Skeletal muscle tissue (tissue), 4 donors: ENCODE results near the gene CLRN1. TPM values are rescaled to one million over a fixed set of nuclear protein-coding genes. Genes with fewer than 3 reads are reported as not detected.

Experiments used
- H3K27ac ChIP-seq: one replicate; pipeline ENCODE4 v1.7.0; 2013; ENCODE audit warnings: mild to moderate bottlenecking, low read depth, low read length, inconsistent platforms
- H3K27me3 ChIP-seq, 3 donors: one replicate each; pipeline ENCODE4 v1.7.0; 2013; ENCODE audit warnings: low read length in 3 of 3; ENCODE audit not compliant: control insufficient read depth in 3 of 3, insufficient read depth in 3 of 3
- H3K36me3 ChIP-seq, 3 donors: one replicate each; pipeline ENCODE4 v1.7.0; 2013; ENCODE audit warnings: low read length in 3 of 3; ENCODE audit not compliant: control insufficient read depth in 3 of 3, insufficient read depth in 3 of 3
- H3K4me1 ChIP-seq, 3 donors: one replicate each; pipeline ENCODE4 v1.7.0; 2013; ENCODE audit warnings: low read length in 3 of 3, mild to moderate bottlenecking in 3 of 3; ENCODE audit not compliant: control insufficient read depth in 3 of 3, insufficient read depth in 3 of 3
- H3K4me3 ChIP-seq, 3 donors: one replicate each; pipeline ENCODE4 v1.7.0; 2013; ENCODE audit warnings: low read length in 3 of 3
- H3K9ac ChIP-seq, 3 donors: one replicate each; pipeline ENCODE4 v1.7.0; 2013; ENCODE audit warnings: low read length in 3 of 3, mild to moderate bottlenecking in 3 of 3, moderate library complexity in 2 of 3, low read depth in 1 of 3
- H3K9me3 ChIP-seq, 3 donors: one replicate each; pipeline ENCODE4 v1.7.0; 2013; ENCODE audit warnings: low read length in 3 of 3; ENCODE audit not compliant: control insufficient read depth in 3 of 3
- total RNA-seq: library from RNA; depleted of rRNA; stranded (reverse); fragments of >200 nt; gene quantifications from one replicate; pipeline ENCODE4 v1.2.3, GENCODE V29; 2014
- donor health status: Osteomylitis.

CLRN1 gene
- total RNA-seq, 1 donor from 2014 or later: not detected

GRCh38 chr3:150956376-150956775 lies 16.2 kb downstream of the CLRN1 start:
- Histone ChIP-seq H3K9ac (no peak overlapping the region), H3K27ac (no peak overlapping the region), H3K4me3 (no peak overlapping the region)

DNA sequence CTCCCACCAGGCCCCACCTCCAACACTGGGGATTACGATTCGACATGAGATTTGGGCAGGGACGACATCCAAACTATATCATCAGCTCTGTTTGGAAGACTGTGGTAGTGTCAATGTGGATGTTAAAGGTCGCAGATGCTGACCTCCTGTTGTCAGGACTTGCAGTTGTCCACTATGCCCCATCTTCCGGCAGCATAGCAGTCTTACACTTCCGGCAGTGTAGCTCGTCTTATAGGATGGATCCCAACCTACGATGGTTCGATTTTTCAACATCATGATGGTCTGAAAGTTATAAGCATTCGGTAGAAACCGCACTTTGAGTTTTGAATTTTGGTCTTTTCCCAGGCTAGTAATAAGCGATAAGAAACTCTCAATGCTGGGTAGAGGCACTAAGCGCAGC lies 20.6 kb downstream of the CLRN1 start:
- Histone ChIP-seq H3K36me3 (no peaks in the 10 kb centered on the region), H3K27ac (no peak overlapping the region), H3K9me3 (peaks cover 0 to 3% (median 0%) of the 10 kb centered on the region in 3 donors), H3K4me1 (no peaks in the 10 kb centered on the region), H3K27me3 (no peaks in the 10 kb centered on the region), H3K4me3 (no peak overlapping the region), H3K9ac (no peak overlapping the region)

More at GRCh38 chr3:150956376-150956775, 16.2 kb downstream of the CLRN1 start:
- no peaks in the 10 kb centered on the region for H3K4me1 ChIP-seq
- no peaks in the 10 kb centered on the region for H3K9me3 ChIP-seq
- no peaks in the 10 kb centered on the region for H3K36me3 ChIP-seq
- no peaks in the 10 kb centered on the region for H3K27me3 ChIP-seq

DNA sequence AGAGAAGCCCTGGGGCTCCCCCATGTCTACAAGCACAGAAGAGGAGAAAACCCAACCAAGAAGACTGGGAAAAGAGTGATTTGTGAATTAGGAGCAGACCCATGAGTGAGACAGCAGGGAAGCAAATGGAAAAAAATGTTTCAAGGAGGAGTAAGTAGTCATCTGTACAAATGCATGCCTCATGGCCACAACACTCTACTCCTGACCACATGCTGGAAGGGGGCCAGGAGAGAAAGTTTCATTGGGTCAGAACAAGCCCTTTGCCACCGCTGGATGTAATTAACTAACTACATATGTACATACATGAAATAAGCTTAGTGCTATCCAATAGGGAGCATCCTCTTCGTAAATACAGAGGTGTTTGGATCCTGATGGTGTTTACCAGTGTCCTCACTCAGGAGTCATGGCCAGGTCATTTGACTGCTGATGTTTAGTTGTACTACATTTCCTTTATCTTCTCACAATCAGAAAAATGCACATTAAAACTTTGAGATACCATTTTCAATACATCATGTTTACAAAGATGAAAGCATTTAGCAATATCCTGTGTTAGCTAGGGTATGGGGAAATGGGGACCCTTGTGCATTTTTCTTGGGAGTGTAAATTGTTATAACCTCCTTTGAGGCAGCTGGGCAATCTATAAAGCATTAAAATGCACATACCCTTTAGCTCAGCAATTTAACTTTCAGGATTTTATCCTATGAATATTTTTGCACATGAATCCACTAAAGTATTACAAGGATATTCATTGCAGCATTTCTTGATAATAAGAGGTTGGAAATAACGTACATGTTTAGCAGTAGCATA lies 27.1 kb downstream of the CLRN1 start:
- peaks cover 0 to 3% (median 0%) of the 10 kb centered on the region in 3 donors for H3K9me3 ChIP-seq
- no peak overlapping the region for H3K4me3 ChIP-seq
- no peaks in the 10 kb centered on the region for H3K36me3 ChIP-seq
- H3K4me1 ChIP-seq: no peaks in the 10 kb centered on the region
- no peaks in the 10 kb centered on the region for H3K27me3 ChIP-seq
- H3K27ac ChIP-seq: no peak overlapping the region
- H3K9ac ChIP-seq: no peak overlapping the region

DNA sequence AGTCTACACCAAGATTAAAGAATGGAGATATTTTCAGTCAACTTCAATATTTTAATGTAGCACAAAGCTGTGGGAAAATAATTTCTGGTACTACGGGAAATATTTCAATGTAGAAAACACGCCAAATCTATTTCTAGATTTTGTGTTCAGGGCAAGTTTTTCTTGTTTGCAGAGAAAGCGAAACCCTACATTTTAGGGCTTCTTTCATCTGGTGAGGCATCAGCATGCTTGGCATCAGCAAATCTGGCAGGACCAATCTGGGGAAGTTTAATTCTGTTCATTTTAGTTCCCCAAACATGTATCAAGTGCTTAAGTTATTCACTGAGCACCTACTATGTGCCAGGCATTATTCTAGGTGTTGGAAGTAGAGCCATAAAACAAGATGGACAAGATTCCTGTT lies 30.3 kb downstream of the CLRN1 start:
- Histone ChIP-seq H3K4me1 (no peaks in the 10 kb centered on the region), H3K27ac (no peak overlapping the region), H3K4me3 (no peak overlapping the region), H3K36me3 (no peaks in the 10 kb centered on the region), H3K9ac (no peak overlapping the region), H3K9me3 (no peaks in the 10 kb centered on the region), H3K27me3 (no peaks in the 10 kb centered on the region)

- peaks cover 0 to 2% (median 0%) of the 10 kb centered on the region in 3 donors for H3K27me3 ChIP-seq
- H3K9ac ChIP-seq: no peak overlapping the region
- no peaks in the 10 kb centered on the region for H3K9me3 ChIP-seq
- H3K4me1 ChIP-seq: no peaks in the 10 kb centered on the region
- H3K27ac ChIP-seq: no peak overlapping the region
- no peaks in the 10 kb centered on the region for H3K36me3 ChIP-seq
- no peak overlapping the region for H3K4me3 ChIP-seq
Observed at GRCh38 chr3:150936693-150937092, 35.8 kb downstream of the CLRN1 start.

DNA sequence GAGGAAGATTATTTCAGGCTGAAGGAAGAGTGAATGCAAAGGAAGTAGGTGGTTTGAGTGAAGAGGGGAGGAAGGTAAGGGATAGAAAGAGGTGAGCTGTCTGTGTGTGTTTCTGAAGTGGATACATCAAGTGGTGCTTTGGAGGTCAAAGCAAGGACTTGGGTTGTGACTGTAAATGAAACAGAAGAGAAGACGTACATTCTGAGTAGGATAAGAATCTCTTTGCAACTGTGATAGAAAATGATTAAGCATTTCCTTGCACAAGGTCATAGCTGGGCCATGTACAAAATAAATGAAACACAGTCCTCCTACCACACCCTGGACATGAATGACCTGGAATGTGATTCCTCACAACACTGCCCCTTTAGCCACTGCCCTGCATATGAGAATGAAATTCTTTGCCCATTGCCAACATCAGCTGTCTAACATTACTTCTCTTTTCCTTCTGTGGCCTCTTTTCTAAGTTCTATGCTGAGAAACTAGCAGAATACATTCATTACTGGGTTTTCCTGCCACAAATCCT lies 39.0 kb downstream of the CLRN1 start:
- Histone ChIP-seq H3K4me3 (no peak overlapping the region), H3K36me3 (no peaks in the 10 kb centered on the region), H3K27me3 (peaks cover 0 to 6% (median 0%) of the 10 kb centered on the region in 3 donors), H3K4me1 (no peaks in the 10 kb centered on the region), H3K9ac (no peak overlapping the region), H3K9me3 (no peaks in the 10 kb centered on the region), H3K27ac (no peak overlapping the region)

- no peak overlapping the region for H3K27ac ChIP-seq
- H3K4me1 ChIP-seq: no peaks in the 10 kb centered on the region
- no peaks in the 10 kb centered on the region for H3K36me3 ChIP-seq
- no peaks in the 10 kb centered on the region for H3K9me3 ChIP-seq
- H3K4me3 ChIP-seq: no peak overlapping the region
- no peak overlapping the region for H3K9ac ChIP-seq
- H3K27me3 ChIP-seq: peaks cover 0 to 6% (median 0%) of the 10 kb centered on the region in 3 donors
Observed at GRCh38 chr3:150931745-150932144, 40.8 kb downstream of the CLRN1 start.

DNA sequence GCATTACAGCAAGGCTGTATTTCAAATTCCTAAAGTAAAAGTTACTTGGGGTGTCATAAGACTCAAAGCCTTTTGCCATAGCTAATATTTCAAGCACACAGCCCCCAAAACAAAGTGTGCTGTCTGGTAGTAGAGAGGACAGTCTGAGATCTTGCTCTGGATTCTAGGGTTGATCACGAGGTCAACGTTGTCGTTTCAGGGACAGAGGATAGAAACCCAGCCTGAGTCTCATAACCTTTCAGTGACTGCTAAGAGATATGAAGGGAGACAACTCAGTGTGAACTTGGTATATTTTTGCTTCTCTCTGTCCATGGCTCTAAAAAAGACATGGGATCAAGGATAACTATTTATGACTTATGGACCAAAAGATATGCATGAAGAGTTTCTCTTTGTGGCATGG lies 41.7 kb downstream of the CLRN1 start:
- no peak overlapping the region for H3K4me3 ChIP-seq
- H3K27ac ChIP-seq: no peak overlapping the region
- H3K4me1 ChIP-seq: peaks cover 0 to under 1% (median 0%) of the 10 kb centered on the region in 3 donors
- peaks cover 0 to 4% (median under 1%) of the 10 kb centered on the region in 3 donors for H3K27me3 ChIP-seq
- H3K9me3 ChIP-seq: no peaks in the 10 kb centered on the region
- H3K9ac ChIP-seq: no peak overlapping the region
- no peaks in the 10 kb centered on the region for H3K36me3 ChIP-seq

DNA sequence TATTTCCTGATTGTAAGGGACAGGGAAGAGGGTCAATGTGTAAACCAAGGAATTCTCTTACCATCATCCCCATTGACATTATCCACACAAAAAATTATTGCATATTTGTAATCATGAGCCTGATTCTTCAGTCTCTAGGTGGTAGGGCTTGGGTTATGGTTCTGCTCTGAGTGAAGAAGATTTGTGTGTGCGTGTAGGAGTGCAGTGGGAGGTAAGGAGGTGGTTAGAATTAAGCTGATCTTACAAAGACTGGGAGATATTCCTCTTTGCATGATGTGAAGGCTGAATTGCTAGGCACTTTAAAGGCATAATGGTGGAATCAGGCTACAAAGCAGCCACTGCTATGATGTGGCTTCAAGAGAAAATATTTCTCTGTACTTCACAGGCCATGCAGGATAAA lies 44.3 kb downstream of the CLRN1 start:
- H3K9ac ChIP-seq: no peak overlapping the region
- no peak overlapping the region for H3K4me3 ChIP-seq
- no peaks in the 10 kb centered on the region for H3K36me3 ChIP-seq
- no peak overlapping the region for H3K27ac ChIP-seq
- peaks cover 3 to 9% (median 8%) of the 10 kb centered on the region in 3 donors for H3K27me3 ChIP-seq
- H3K4me1 ChIP-seq: peaks cover 0 to 2% (median 0%) of the 10 kb centered on the region in 3 donors
- no peaks in the 10 kb centered on the region for H3K9me3 ChIP-seq

DNA sequence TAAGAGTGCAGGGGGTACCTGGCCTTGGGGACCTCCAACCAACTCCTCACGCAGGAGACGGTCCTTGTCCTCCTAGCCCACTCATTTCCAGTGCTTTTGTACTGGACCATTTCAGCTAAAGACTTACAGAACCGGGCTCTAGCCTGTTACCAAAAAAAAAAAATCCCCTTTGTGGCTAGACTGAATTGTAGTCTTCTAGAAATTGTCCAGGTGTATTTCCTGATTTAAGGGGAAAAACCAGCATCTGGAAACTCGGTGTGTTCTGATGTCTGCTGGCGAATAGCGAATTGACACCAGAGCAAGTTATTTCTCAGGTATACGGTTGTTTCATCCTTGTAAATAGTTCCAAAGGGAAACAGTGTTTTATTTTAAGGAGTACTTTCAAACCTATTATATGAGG lies 46.2 kb downstream of the CLRN1 start:
- no peak overlapping the region for H3K9ac ChIP-seq
- no peaks in the 10 kb centered on the region for H3K36me3 ChIP-seq
- peaks cover 0 to 2% (median 0%) of the 10 kb centered on the region in 3 donors for H3K4me1 ChIP-seq
- H3K27me3 ChIP-seq: peaks cover 3 to 9% (median 8%) of the 10 kb centered on the region in 3 donors
- H3K4me3 ChIP-seq: no peak overlapping the region
- no peaks in the 10 kb centered on the region for H3K9me3 ChIP-seq
- H3K27ac ChIP-seq: no peak overlapping the region
